Measurements from ENCODE around the gene ZNF581.

The ZNF581 gene

GRCh38 chr19:55658846-55659459, 15.5 kb downstream of the ZNF581 start:
- no peak for DNase-seq (ENCODE audit: low read depth)
- no peak for TF ChIP-seq CTCF (conservative IDR thresholded peaks at IDR 0.05; ENCODE audit: low read depth, low read length)
- H3K4me3 ChIP-seq (ENCODE audit: low read depth, low read length): no peak overlapping the region

DNA sequence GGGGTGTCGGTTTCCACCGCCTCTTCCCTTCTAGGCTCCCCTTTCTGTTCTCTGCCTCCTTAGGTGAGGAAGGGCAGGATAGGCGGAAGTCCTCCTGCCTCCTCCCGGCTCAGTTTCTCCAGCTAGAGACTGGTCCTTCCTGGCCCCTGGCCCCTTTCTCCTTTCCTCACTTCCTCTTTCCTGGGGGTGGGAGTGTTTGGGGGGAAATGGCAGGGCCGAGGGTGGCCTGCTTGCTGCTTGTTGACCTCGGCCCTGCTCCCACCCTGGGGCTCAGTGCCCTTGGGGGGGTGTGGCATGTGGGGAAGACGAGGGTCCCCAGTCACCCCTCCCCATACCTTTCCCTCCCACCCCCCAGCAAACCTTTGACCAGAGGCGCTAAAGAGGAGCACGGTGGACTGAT, 16.4 kb downstream of the ZNF581 start:
- TF ChIP-seq CTCF (conservative IDR thresholded peaks at IDR 0.05; ENCODE audit: low read depth, low read length): no peak
- DNase-seq (ENCODE audit: low read depth): no peak
- H3K4me3 ChIP-seq (ENCODE audit: low read depth, low read length): no peak overlapping the region

GRCh38 chr19:55660404-55660803, 17.0 kb downstream of the ZNF581 start:
- DNase-seq (ENCODE audit: low read depth): no peak
- H3K4me3 ChIP-seq (ENCODE audit: low read depth, low read length): no peak overlapping the region

DNA sequence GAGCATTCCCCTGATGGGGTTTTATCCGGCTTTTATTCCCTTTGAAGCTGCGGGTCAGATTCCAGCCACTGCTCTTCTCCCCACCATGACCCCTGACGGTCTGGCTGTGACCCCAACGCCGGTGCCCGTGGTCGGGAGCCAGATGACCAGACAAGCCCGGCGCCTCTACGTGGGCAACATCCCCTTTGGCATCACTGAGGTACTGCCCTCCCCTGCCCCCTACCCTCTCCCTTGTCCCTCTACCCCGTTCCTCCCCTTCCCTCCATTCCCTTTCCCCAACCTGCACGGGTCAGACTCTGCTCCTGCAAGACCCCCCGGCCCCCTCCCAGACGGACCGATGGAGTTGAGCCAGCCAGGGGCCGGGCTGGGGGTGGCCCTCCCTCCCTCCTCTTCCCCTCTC, 17.5 kb downstream of the ZNF581 start:
- no peak overlapping the region for H3K4me3 ChIP-seq (ENCODE audit: low read depth, low read length)
- no peak for DNase-seq (ENCODE audit: low read depth)
- no peak for TF ChIP-seq CTCF (conservative IDR thresholded peaks at IDR 0.05; ENCODE audit: low read depth, low read length)

More at GRCh38 chr19:55660404-55660803, 17.0 kb downstream of the ZNF581 start:
- no peak for TF ChIP-seq CTCF (conservative IDR thresholded peaks at IDR 0.05; ENCODE audit: low read depth, low read length)

GRCh38 chr19:55661826-55662225, 18.4 kb downstream of the ZNF581 start:
- DNase-seq (ENCODE audit: low read depth): no peak
- TF ChIP-seq CTCF (conservative IDR thresholded peaks at IDR 0.05; ENCODE audit: low read depth, low read length): no peak
- no peak overlapping the region for H3K4me3 ChIP-seq (ENCODE audit: low read depth, low read length)

GRCh38 chr19:55663846-55664536, 20.5 kb downstream of the ZNF581 start:
- DNase-seq (ENCODE audit: low read depth): no peak
- no peak for TF ChIP-seq CTCF (conservative IDR thresholded peaks at IDR 0.05; ENCODE audit: low read depth, low read length)
- H3K4me3 ChIP-seq (ENCODE audit: low read depth, low read length): no peak overlapping the region
